CD4-positive, alpha-beta memory T cell (primary cell): ENCODE data around the gene AMIGO1. TPM values are rescaled to one million over a fixed set of nuclear protein-coding genes. Genes with fewer than 3 reads are reported as not detected.

Experiments used
- CTCF ChIA-PET: fragments of 350-600 bp; sonication (Branson Sonifier 250); formaldehyde crosslinking; loops from one replicate; lab custom pipeline; 2021; ENCODE audit warnings: inconsistent platforms; ENCODE audit not compliant: partially characterized antibody; lab: Charles Lee
- POLR2A ChIA-PET: fragments of 350-600 bp; sonication (Branson Sonifier 250); formaldehyde crosslinking; loops from one replicate; lab custom pipeline; 2021; ENCODE audit not compliant: partially characterized antibody; lab: Charles Lee
- DNase-seq, 5 donors: peaks; one replicate each; pipeline versions ENCODE4 v3.0.0 to v3.0.0-alpha.2; 2020 to 2022; ENCODE audit warnings: mixed read lengths in 1 of 5
- H3K27ac ChIP-seq: one replicate; pipeline ENCODE4 v1.7.0; 2013; ENCODE audit warnings: low read depth, low read length
- H3K27me3 ChIP-seq: 2 replicates; pipeline ENCODE4 v1.7.0; 2013; ENCODE audit warnings: mild to moderate bottlenecking, low read length, moderate library complexity; ENCODE audit not compliant: insufficient read depth
- H3K36me3 ChIP-seq: 2 replicates; pipeline ENCODE4 v1.7.0; 2013; ENCODE audit warnings: mild to moderate bottlenecking, low read length, moderate library complexity; ENCODE audit not compliant: insufficient read depth
- H3K4me1 ChIP-seq: 2 replicates; pipeline ENCODE4 v1.7.0; 2013; ENCODE audit warnings: mild to moderate bottlenecking, low read length, moderate library complexity; ENCODE audit not compliant: insufficient read depth
- H3K4me3 ChIP-seq, 2 donors: one replicate each; pipeline ENCODE4 v1.7.0; 2013; ENCODE audit warnings: low read length in 2 of 2, mild to moderate bottlenecking in 1 of 2
- H3K9me3 ChIP-seq, 2 donors: one replicate each; pipeline ENCODE4 v1.7.0; 2013; ENCODE audit warnings: low read length in 2 of 2, control low read depth in 1 of 2; ENCODE audit not compliant: control insufficient read depth in 1 of 2
- H3K27ac Mint-ChIP-seq, 7 donors: one replicate each; pipeline ENCODE4 v1.8.0; 2020 to 2021; ENCODE audit warnings: mixed read lengths in 7 of 7, mild to moderate bottlenecking in 6 of 7, inconsistent platforms in 3 of 7, moderate library complexity in 3 of 7
- H3K27me3 Mint-ChIP-seq, 2 donors: one replicate each; pipeline ENCODE4 v1.8.0; 2020 to 2021; ENCODE audit warnings: mixed read lengths in 2 of 2
- H3K36me3 Mint-ChIP-seq, 2 donors: one replicate each; pipeline ENCODE4 v1.8.0; 2020 to 2021; ENCODE audit warnings: mixed read lengths in 2 of 2, inconsistent platforms in 1 of 2, mild to moderate bottlenecking in 1 of 2
- H3K4me1 Mint-ChIP-seq, 4 donors: one replicate each; pipeline ENCODE4 v1.8.0; 2020 to 2021; ENCODE audit warnings: mixed read lengths in 4 of 4, mild to moderate bottlenecking in 1 of 4
- H3K4me3 Mint-ChIP-seq, 8 donors: one replicate each; pipeline ENCODE4 v1.8.0; 2020 to 2021; ENCODE audit warnings: mixed read lengths in 8 of 8, mild to moderate bottlenecking in 7 of 8, moderate library complexity in 6 of 8, inconsistent platforms in 3 of 8
- H3K9me3 Mint-ChIP-seq, 8 donors: one replicate each; pipeline ENCODE4 v1.8.0; 2020 to 2021; ENCODE audit warnings: mixed read lengths in 8 of 8, mild to moderate bottlenecking in 5 of 8, inconsistent platforms in 3 of 8, moderate library complexity in 1 of 8
- intact Hi-C: fragments of 100-400 bp; cut with micrococcal nuclease; formaldehyde crosslinking; loops from one replicate; pipeline ENCODE4 v1.15.1; 2023
- polyA plus RNA-seq, 2 donors: library from polyadenylated mRNA; unstranded; fragments of 300-500 nt; fragmentation: Illumina TruSeq; gene quantifications; one replicate each; pipeline ENCODE4 v1.2.3, GENCODE V29; 2021
- total RNA-seq, 2 experiments: library from RNA; stranded (reverse); gene quantifications; one replicate each; pipeline ENCODE4 v1.2.3, GENCODE V29; 2021

The AMIGO1 gene
- total and polyA plus RNA-seq, 4 experiments from 2014 or later = 6.4 to 29.3 (median 23.9) TPM

GRCh38 chr1:109514846-109515245 lies 5.3 kb upstream of the AMIGO1 start:
- intact Hi-C loops = no loop called here
- H3K4me3 Mint-ChIP-seq = no peak overlapping the region
- H3K27me3 Mint-ChIP-seq = no peaks in the 10 kb centered on the region
- H3K27ac Mint-ChIP-seq = peak overlapping the region in 1 of 7 donors; percentile 24
- Histone ChIP-seq H3K27ac (no peak overlapping the region), H3K4me3 (no peak overlapping the region), H3K4me1 (peaks cover 11% of the 10 kb centered on the region), H3K36me3 (no peaks in the 10 kb centered on the region), H3K27me3 (no peaks in the 10 kb centered on the region), H3K9me3 (no peaks in the 10 kb centered on the region)
- no peak for DNase-seq
- peaks cover 3 to 4% of the 10 kb centered on the region in 2 donors for H3K36me3 Mint-ChIP-seq
- ChIA-PET CTCF (interaction anchor here (24.9 to 37.2 kb wide), 2 partner anchors 17 to 21 kb away, joined by 594 to 1669 read pairs; partner anchors contain the start of genes ATXN7L2, CYB561D1 and GPR61), POLR2A (interaction anchor here (2.0 to 16.4 kb wide), 2 partner anchors 18 to 30 kb away, joined by 7 to 292 read pairs; partner anchors contain the start of gene CYB561D1)
- H3K9me3 Mint-ChIP-seq = peaks cover 0 to 2% (median 0%) of the 10 kb centered on the region in 8 donors
- H3K4me1 Mint-ChIP-seq = peaks cover 12 to 22% (median 18%) of the 10 kb centered on the region in 4 donors

DNA sequence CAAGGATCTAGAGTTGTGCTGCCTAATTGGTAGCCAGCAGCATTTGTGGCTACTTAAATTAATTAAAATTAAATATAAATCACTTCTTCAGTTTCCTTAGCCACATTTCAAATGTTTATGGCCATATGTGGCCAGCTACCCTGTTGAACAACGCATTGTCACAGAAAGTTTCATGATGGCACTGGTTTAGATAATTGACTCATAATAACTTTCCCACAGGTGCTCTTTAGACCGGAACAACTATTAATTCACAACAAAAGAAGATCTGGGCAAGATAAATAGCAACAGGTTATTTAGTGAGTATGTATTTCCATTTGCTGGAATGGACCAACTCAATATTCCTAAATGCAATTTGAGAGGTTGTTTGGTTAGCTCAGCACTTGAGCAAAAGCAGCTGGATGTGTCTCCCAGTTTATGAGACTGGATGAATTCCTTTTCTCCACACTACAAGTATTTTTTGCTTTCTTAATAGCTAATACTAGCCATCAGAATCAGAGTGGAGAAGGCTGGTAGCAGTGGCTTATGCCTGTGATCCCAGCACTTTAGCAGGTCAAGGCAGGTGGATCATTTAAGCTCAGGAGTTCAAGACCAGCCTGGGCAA lies 3.7 kb upstream of the AMIGO1 start:
- H3K36me3 ChIP-seq = no peaks in the 10 kb centered on the region
- intact Hi-C loops = no loop called here
- Mint-ChIP-seq H3K9me3 (peaks cover 0 to 2% (median 0%) of the 10 kb centered on the region in 8 donors), H3K4me1 (peaks cover 21 to 35% (median 28%) of the 10 kb centered on the region in 4 donors), H3K27ac (no peak overlapping the region), H3K36me3 (peaks cover 5 to 8% of the 10 kb centered on the region in 2 donors), H3K27me3 (no peaks in the 10 kb centered on the region), H3K4me3 (no peak overlapping the region)
- no peak for DNase-seq
- POLR2A ChIA-PET = interaction anchor here (2.1 to 16.4 kb wide), 2 partner anchors 16 to 19 kb away, joined by 5 to 292 read pairs; partner anchors contain the start of gene CYB561D1
- H3K4me1 ChIP-seq = peaks cover 22% of the 10 kb centered on the region
- no peaks in the 10 kb centered on the region for H3K27me3 ChIP-seq
- no peak overlapping the region for H3K27ac ChIP-seq
- H3K4me3 ChIP-seq = no peak overlapping the region
- CTCF ChIA-PET = interaction anchor here (1.5 to 37.2 kb wide), 3 partner anchors 19 to 127 kb away, joined by 3 to 1669 read pairs (median 594); partner anchors contain the start of genes ATXN7L2, CYB561D1 and GPR61
- no peaks in the 10 kb centered on the region for H3K9me3 ChIP-seq

- intact Hi-C loops = no loop called here
- no peaks in the 10 kb centered on the region for H3K27me3 Mint-ChIP-seq
- Histone ChIP-seq H3K4me1 (peaks cover 66% of the 10 kb centered on the region), H3K4me3 (peak overlapping the region; percentile 44 to 82), H3K27me3 (no peaks in the 10 kb centered on the region), H3K36me3 (no peaks in the 10 kb centered on the region), H3K9me3 (no peaks in the 10 kb centered on the region), H3K27ac (peak overlapping the region; percentile 47)
- ChIA-PET POLR2A (interaction anchor here (0.9 to 23.6 kb wide), 6 partner anchors 10 to 82 kb away, joined by 3 to 438 read pairs (median 109); partner anchors contain the start of genes ATXN7L2, CYB561D1, GNAI3 and PSMA5), CTCF (interaction anchor here (24.9 to 37.2 kb wide), 2 partner anchors 15 to 23 kb away, joined by 594 to 1669 read pairs; partner anchors contain the start of genes ATXN7L2, CYB561D1 and GPR61)
- H3K27ac Mint-ChIP-seq = peak overlapping the region; percentile 84 to 95 (median 91)
- peaks cover 0 to 4% (median under 1%) of the 10 kb centered on the region in 8 donors for H3K9me3 Mint-ChIP-seq
- no peak for DNase-seq
- peaks cover 53 to 79% (median 65%) of the 10 kb centered on the region in 4 donors for H3K4me1 Mint-ChIP-seq
- peaks cover 18 to 22% of the 10 kb centered on the region in 2 donors for H3K36me3 Mint-ChIP-seq
- peak overlapping the region; percentile 85 to 94 (median 90) for H3K4me3 Mint-ChIP-seq
Observed at GRCh38 chr1:109508873-109509175, 703 bp downstream of the AMIGO1 start.

- ChIA-PET POLR2A (interaction anchor here (0.9 to 23.6 kb wide), 5 partner anchors 11 to 82 kb away, joined by 3 to 438 read pairs (median 206); partner anchors contain the start of genes ATXN7L2, CYB561D1, GNAI3 and PSMA5), CTCF (interaction anchor here (0.8 to 37.2 kb wide), 3 partner anchors 15 to 39 kb away, joined by 3 to 1669 read pairs (median 594); partner anchors contain the start of genes ATXN7L2, CYB561D1 and GPR61)
- Histone ChIP-seq H3K27ac (peak overlapping the region; percentile 47), H3K36me3 (no peaks in the 10 kb centered on the region), H3K4me3 (peak overlapping the region in 1 of 2 donors; percentile 82), H3K9me3 (no peaks in the 10 kb centered on the region), H3K27me3 (no peaks in the 10 kb centered on the region), H3K4me1 (peaks cover 70% of the 10 kb centered on the region)
- Mint-ChIP-seq H3K36me3 (peaks cover 18 to 22% of the 10 kb centered on the region in 2 donors), H3K4me1 (peaks cover 53 to 83% (median 68%) of the 10 kb centered on the region in 4 donors), H3K9me3 (peaks cover 0 to 4% (median under 1%) of the 10 kb centered on the region in 8 donors), H3K27me3 (no peaks in the 10 kb centered on the region), H3K27ac (peak overlapping the region; percentile 58 to 95 (median 90)), H3K4me3 (peak overlapping the region; percentile 85 to 94 (median 90))
- DNase-seq = no peak
- intact Hi-C loops = no loop called here
Observed at GRCh38 chr1:109508001-109508872, 1.3 kb downstream of the AMIGO1 start.

- ChIA-PET POLR2A (interaction anchor here (1.3 to 23.6 kb wide), 6 partner anchors 5 to 80 kb away, joined by 6 to 438 read pairs (median 249); partner anchors contain the start of genes AMIGO1, ATXN7L2, CYB561D1 and GNAI3), CTCF (interaction anchor here (1.6 to 37.2 kb wide), 4 partner anchors 4 to 41 kb away, joined by 6 to 1669 read pairs (median 594); partner anchors contain the start of genes AMIGO1, ATXN7L2, CYB561D1 and GPR61)
- no peaks in the 10 kb centered on the region for H3K36me3 ChIP-seq
- Mint-ChIP-seq H3K4me1 (peaks cover 69 to 94% (median 85%) of the 10 kb centered on the region in 4 donors), H3K27me3 (no peaks in the 10 kb centered on the region), H3K9me3 (peaks cover 0 to 4% (median 0%) of the 10 kb centered on the region in 8 donors), H3K4me3 (peak overlapping the region; percentile 65 to 93 (median 82)), H3K36me3 (peaks cover 21 to 31% of the 10 kb centered on the region in 2 donors), H3K27ac (peak overlapping the region; percentile 84 to 99 (median 90))
- H3K27me3 ChIP-seq = no peaks in the 10 kb centered on the region
- DNase-seq = no peak
- peak overlapping the region; percentile 26 for H3K4me3 ChIP-seq
- H3K4me1 ChIP-seq = peaks cover 92% of the 10 kb centered on the region
- intact Hi-C loops = no loop called here
- no peaks in the 10 kb centered on the region for H3K9me3 ChIP-seq
- H3K27ac ChIP-seq = peak overlapping the region; percentile 48
Observed at GRCh38 chr1:109504974-109505373, 4.6 kb downstream of the AMIGO1 start.

GRCh38 chr1:109503935-109504334 lies 5.6 kb downstream of the AMIGO1 start:
- no peaks in the 10 kb centered on the region for H3K36me3 ChIP-seq
- H3K27me3 Mint-ChIP-seq = no peaks in the 10 kb centered on the region
- H3K27ac Mint-ChIP-seq = peak overlapping the region; percentile 89 to 99 (median 94)
- peak overlapping the region; percentile 24 to 36 for H3K4me3 ChIP-seq
- ChIA-PET CTCF (interaction anchor here (1.4 to 37.2 kb wide), 4 partner anchors 5 to 137 kb away, joined by 3 to 1669 read pairs (median 594); partner anchors contain the start of genes AMIGO1, ATXN7L2, CYB561D1 and GPR61), POLR2A (interaction anchor here (1.1 to 23.6 kb wide), 8 partner anchors 6 to 480 kb away, joined by 3 to 438 read pairs (median 111); partner anchors contain the start of genes AHCYL1, AMIGO1, ATXN7L2 and CYB561D1)
- H3K4me3 Mint-ChIP-seq = peak overlapping the region; percentile 76 to 93 (median 85)
- H3K9me3 Mint-ChIP-seq = peaks cover 0 to 4% (median 0%) of the 10 kb centered on the region in 8 donors
- H3K27me3 ChIP-seq = no peaks in the 10 kb centered on the region
- H3K4me1 ChIP-seq = peaks cover 98% of the 10 kb centered on the region
- H3K27ac ChIP-seq = peak overlapping the region; percentile 42
- DNase-seq = peak in 2 of 5 donors; percentile 24 to 36
- intact Hi-C loops = no loop called here
- peaks cover 23 to 38% of the 10 kb centered on the region in 2 donors for H3K36me3 Mint-ChIP-seq
- peaks cover 71 to 97% (median 90%) of the 10 kb centered on the region in 4 donors for H3K4me1 Mint-ChIP-seq
- H3K9me3 ChIP-seq = no peaks in the 10 kb centered on the region
